C4-2B (cell line): ENCODE measurements around the gene SCFD2.

Experiments
- H3K27ac ChIP-seq: fragments of 450-650 bp; 2 replicates; pipeline ENCODE4 v1.5.1; 2017
- ZFX ChIP-seq: fragments of 450-650 bp; IDR thresholded peaks from 2 replicates; pipeline ENCODE4 v1.6.1; 2017
- TF ChIP-seq, protein P1 (sequence below): fragments of 450-650 bp; conservative IDR thresholded peaks from 2 replicates; pipeline ENCODE4 v1.5.1; 2017; ENCODE audit warnings: mild to moderate bottlenecking

SCFD2 gene

DNA sequence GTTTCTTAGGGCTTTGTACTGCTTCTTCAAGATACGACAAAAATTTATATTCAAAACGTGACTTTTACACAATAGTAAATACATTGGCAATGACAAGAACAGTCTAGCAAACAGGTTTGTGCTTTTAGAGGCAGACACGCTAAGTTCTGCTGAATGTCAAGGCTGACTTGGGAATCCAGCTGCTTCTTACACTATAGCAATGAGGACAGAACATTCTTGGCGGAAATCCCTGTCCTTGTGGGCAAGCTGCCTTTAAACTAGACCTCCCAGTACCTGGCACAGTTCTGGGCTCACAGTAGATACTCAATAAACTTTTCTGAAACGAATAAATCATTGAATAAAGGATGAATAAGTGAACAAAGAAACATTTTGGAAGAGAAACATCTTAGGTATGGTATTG lies 355.5 kb downstream of the SCFD2 start:
- TF ChIP-seq ZFX: no peak
- TF ChIP-seq, protein P1, sequence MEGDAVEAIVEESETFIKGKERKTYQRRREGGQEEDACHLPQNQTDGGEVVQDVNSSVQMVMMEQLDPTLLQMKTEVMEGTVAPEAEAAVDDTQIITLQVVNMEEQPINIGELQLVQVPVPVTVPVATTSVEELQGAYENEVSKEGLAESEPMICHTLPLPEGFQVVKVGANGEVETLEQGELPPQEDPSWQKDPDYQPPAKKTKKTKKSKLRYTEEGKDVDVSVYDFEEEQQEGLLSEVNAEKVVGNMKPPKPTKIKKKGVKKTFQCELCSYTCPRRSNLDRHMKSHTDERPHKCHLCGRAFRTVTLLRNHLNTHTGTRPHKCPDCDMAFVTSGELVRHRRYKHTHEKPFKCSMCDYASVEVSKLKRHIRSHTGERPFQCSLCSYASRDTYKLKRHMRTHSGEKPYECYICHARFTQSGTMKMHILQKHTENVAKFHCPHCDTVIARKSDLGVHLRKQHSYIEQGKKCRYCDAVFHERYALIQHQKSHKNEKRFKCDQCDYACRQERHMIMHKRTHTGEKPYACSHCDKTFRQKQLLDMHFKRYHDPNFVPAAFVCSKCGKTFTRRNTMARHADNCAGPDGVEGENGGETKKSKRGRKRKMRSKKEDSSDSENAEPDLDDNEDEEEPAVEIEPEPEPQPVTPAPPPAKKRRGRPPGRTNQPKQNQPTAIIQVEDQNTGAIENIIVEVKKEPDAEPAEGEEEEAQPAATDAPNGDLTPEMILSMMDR: no peak
- no peak overlapping the region for H3K27ac ChIP-seq

GRCh38 chr4:53009824-53010223 lies 356.0 kb downstream of the SCFD2 start:
- peak overlapping the region; percentile 28; the same call in 1 of the 2 replicates for H3K27ac ChIP-seq
- no peak for TF ChIP-seq ZFX
- TF ChIP-seq, protein P1: no peak

GRCh38 chr4:53007024-53007423 lies 358.8 kb downstream of the SCFD2 start:
- TF ChIP-seq, protein P1: no peak
- TF ChIP-seq ZFX: no peak
- no peak overlapping the region for H3K27ac ChIP-seq

- H3K27ac ChIP-seq: no peak overlapping the region
- TF ChIP-seq ZFX: no peak
- TF ChIP-seq, protein P1: no peak
Measured at GRCh38 chr4:53005808-53006207, 360.1 kb downstream of the SCFD2 start.

- no peak overlapping the region for H3K27ac ChIP-seq
- no peak for TF ChIP-seq ZFX
- TF ChIP-seq, protein P1: no peak
Measured at GRCh38 chr4:53005149-53005546, 360.7 kb downstream of the SCFD2 start.

DNA sequence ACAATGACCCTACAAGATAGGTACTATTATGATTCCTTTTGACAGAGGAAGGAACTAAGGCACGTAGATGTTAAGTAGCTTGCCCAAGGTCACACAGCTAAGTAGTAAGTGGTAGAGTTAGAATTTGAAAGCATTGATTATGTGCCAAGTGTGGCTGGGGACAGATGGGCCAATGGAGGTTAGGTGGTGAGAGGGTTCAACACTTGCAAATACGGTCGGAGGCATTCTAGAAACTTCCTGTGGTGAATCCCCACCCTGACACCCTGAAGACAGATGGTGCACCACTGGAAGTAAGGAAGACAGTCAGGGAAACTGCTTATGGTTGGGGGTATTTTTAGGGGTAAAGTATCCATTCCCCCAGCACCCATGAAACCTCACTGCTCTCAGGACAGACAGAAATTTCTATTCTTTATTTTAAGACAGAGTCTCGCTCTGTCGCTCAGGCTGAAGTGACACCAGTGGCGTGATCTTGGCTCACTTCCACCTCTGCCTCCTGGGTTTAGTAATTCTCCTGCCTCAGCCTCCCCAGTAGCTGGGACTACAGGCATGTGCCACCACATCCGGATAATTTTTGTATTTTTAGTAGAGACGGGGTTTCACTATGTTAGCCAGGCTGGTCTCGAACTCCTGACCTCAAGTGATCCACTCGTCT lies 361.2 kb downstream of the SCFD2 start:
- no peak for TF ChIP-seq ZFX
- TF ChIP-seq, protein P1: no peak
- H3K27ac ChIP-seq: no peak overlapping the region

- no peak overlapping the region for H3K27ac ChIP-seq
- TF ChIP-seq, protein P1: no peak
- TF ChIP-seq ZFX: no peak
Measured at GRCh38 chr4:53003959-53004358, 361.9 kb downstream of the SCFD2 start.
